ENCODE data around the gene IPO13. TPM values are rescaled to one million over a fixed set of nuclear protein-coding genes. Genes with fewer than 3 reads are reported as not detected.

Gene IPO13
- total and polyA plus RNA-seq, 4 donors, result 7.3 to 35.4 (median 17.4) TPM

DNA sequence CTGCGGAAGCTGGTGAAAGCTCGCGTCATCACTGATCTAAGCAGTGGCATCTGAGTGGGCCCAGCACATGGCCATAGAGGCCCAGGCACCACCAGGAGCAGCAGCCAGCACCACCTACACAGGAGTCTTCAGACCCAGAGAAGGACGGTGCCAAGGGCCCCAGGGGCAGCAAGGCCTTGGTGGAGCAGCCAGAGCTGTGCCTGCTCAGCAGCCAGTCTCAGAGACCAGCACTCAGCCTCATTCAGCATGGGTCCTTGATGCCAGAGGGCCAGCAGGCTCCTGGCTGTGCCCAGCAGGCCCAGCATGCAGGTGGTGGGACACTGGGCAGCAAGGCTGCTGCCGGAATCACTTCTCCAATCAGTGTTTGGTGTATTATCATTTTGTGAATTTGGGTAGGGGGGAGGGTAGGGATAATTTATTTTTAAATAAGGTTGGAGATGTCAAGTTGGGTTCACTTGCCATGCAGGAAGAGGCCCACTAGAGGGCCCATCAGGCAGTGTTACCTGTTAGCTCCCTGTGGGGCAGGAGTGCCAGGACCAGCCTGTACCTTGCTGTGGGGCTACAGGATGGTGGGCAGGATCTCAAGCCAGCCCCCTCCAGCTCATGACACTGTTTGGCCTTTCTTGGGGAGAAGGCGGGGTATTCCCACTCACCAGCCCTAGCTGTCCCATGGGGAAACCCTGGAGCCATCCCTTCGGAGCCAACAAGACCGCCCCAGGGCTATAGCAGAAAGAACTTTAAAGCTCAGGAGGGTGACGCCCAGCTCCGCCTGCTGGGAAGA is 16.4 kb upstream of the IPO13 start:
- peaks cover 0 to 12% (median 0%) of the 10 kb centered on the region in 4 donors for H3K36me3 ChIP-seq (ENCODE audit: control insufficient read depth in 4 of 4, insufficient read depth in 4 of 4, low read length in 4 of 4)
- TF ChIP-seq, protein P1, sequence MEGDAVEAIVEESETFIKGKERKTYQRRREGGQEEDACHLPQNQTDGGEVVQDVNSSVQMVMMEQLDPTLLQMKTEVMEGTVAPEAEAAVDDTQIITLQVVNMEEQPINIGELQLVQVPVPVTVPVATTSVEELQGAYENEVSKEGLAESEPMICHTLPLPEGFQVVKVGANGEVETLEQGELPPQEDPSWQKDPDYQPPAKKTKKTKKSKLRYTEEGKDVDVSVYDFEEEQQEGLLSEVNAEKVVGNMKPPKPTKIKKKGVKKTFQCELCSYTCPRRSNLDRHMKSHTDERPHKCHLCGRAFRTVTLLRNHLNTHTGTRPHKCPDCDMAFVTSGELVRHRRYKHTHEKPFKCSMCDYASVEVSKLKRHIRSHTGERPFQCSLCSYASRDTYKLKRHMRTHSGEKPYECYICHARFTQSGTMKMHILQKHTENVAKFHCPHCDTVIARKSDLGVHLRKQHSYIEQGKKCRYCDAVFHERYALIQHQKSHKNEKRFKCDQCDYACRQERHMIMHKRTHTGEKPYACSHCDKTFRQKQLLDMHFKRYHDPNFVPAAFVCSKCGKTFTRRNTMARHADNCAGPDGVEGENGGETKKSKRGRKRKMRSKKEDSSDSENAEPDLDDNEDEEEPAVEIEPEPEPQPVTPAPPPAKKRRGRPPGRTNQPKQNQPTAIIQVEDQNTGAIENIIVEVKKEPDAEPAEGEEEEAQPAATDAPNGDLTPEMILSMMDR (IDR thresholded peaks at IDR 0.05; ENCODE audit: control extremely low read depth, extremely low read depth), result no peak
- no peaks in the 10 kb centered on the region for H3K9me3 ChIP-seq (ENCODE audit: control insufficient read depth in 4 of 4, insufficient read depth in 3 of 4, low read length in 3 of 4)
- H3K27me3 ChIP-seq (ENCODE audit: control insufficient read depth in 3 of 3, insufficient read depth in 3 of 3, low read length in 2 of 3), result peaks cover 0 to 10% (median 1%) of the 10 kb centered on the region in 3 donors
- DNase-seq (no peak), ATAC-seq (ENCODE audit: insufficient read depth, low FRiP score) (no peak)
- H3K27ac ChIP-seq (ENCODE audit: low read depth in 1 of 2, low read length in 1 of 2), result no peak overlapping the region
- 96 to 98% methylated on average over 10 of the region's 10 CpGs for WGBS, 2 donors
- peaks cover 0 to 9% (median 0%) of the 10 kb centered on the region in 5 donors for H3K4me1 ChIP-seq (ENCODE audit: control insufficient read depth in 5 of 5, insufficient read depth in 5 of 5, low read length in 5 of 5)
- no peak overlapping the region for H3K9ac ChIP-seq (ENCODE audit: insufficient read depth in 1 of 2, low read length in 2 of 2)
- no peak overlapping the region for H3K4me3 ChIP-seq

DNA sequence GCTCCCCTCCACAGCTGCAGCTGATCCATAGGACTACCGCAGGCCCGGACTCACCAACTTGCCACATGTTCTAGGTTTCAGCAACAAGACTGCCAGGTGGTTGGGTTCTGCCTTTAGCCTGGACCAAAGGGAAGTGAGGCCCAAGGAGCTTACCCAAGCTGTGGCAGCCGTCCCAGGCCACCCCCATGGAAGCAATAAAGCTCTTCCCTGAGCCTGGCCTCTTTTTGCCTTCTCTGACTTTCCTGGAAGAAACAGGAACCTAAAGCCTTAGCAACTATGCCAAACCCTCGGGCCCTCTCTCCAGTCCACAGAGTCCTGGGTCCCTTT is 15.8 kb upstream of the IPO13 start:
- TF ChIP-seq, protein P1 (IDR thresholded peaks at IDR 0.05; ENCODE audit: control extremely low read depth, extremely low read depth), result no peak
- H3K27me3 ChIP-seq (ENCODE audit: control insufficient read depth in 3 of 3, insufficient read depth in 3 of 3, low read length in 2 of 3), result peaks cover 0 to 16% (median 6%) of the 10 kb centered on the region in 3 donors
- WGBS, 2 donors, result 70 to 76% methylated on average over 4 of the region's 4 CpGs

DNA sequence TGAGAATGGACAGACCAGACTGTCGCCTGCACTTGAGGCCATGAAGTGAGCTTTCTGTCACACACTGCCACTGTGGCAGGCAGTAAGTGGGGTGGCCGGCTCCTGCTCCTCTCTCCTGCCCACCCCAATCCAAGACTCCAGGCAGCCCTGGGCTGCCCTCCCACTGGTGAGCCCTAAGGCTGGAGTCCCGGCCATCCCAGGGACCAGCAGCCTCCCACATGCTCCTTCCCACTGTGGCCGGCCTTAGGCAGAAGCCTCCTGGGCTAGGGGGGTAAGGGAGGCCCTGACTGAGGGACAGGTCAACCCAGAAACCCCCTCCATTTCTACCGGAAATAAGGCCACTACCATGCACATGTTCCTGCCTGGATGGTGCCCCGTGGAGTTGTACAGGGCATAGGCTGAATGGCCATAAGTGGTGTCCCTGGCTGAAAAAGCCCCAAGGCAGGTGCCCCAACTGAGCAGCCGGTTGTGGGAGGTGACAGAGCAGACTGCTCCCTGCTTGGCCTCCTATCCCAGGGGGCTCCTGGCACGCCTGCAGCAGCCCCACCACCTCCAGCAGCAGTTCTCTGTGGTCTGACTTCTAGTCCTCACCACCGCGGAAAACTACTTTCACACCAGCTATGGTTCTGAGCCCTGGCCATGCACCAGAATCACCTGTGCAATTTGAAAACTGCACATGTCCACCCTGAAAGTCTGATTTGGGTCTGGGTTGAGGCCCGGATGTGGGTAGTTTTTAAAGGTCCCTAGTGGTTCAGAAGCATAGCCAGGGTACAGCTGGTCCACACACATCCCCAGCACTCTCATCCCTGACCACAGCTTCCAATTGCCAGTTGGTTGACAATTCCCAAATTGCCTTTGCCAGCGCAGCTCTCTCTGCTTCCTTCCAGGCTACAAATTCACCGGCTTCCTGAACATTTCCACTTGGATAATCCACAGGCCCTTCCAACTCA is 14.8 kb upstream of the IPO13 start:
- Histone ChIP-seq H3K4me1 (ENCODE audit: control insufficient read depth in 5 of 5, insufficient read depth in 5 of 5, low read length in 5 of 5) (peaks cover 0 to 11% (median 5%) of the 10 kb centered on the region in 5 donors), H3K27ac (ENCODE audit: low read depth in 1 of 2, low read length in 1 of 2) (no peak overlapping the region), H3K36me3 (ENCODE audit: control insufficient read depth in 4 of 4, insufficient read depth in 4 of 4, low read length in 4 of 4) (peaks cover 0 to 5% (median 0%) of the 10 kb centered on the region in 4 donors), H3K9me3 (ENCODE audit: control insufficient read depth in 4 of 4, insufficient read depth in 3 of 4, low read length in 3 of 4) (no peaks in the 10 kb centered on the region), H3K9ac (ENCODE audit: insufficient read depth in 1 of 2, low read length in 2 of 2) (no peak overlapping the region), H3K27me3 (ENCODE audit: control insufficient read depth in 3 of 3, insufficient read depth in 3 of 3, low read length in 2 of 3) (peaks cover 0 to 16% (median 6%) of the 10 kb centered on the region in 3 donors), H3K4me3 (no peak overlapping the region)
- DNase-seq (no peak), ATAC-seq (ENCODE audit: insufficient read depth, low FRiP score) (no peak)
- TF ChIP-seq, protein P1 (IDR thresholded peaks at IDR 0.05; ENCODE audit: control extremely low read depth, extremely low read depth), result no peak
- WGBS, 2 donors, result 94 to 97% methylated on average over 13 of the region's 13 CpGs

More for the DNA sequence above, 15.8 kb upstream of the IPO13 start:
- ATAC-seq (ENCODE audit: insufficient read depth, low FRiP score) (no peak), DNase-seq (no peak)
- no peaks in the 10 kb centered on the region for H3K9me3 ChIP-seq (ENCODE audit: control insufficient read depth in 4 of 4, insufficient read depth in 3 of 4, low read length in 3 of 4)
- H3K9ac ChIP-seq (ENCODE audit: insufficient read depth in 1 of 2, low read length in 2 of 2), result no peak overlapping the region
- no peak overlapping the region for H3K4me3 ChIP-seq
- H3K36me3 ChIP-seq (ENCODE audit: control insufficient read depth in 4 of 4, insufficient read depth in 4 of 4, low read length in 4 of 4), result peaks cover 0 to 7% (median 0%) of the 10 kb centered on the region in 4 donors
- peaks cover 0 to 11% (median 5%) of the 10 kb centered on the region in 5 donors for H3K4me1 ChIP-seq (ENCODE audit: control insufficient read depth in 5 of 5, insufficient read depth in 5 of 5, low read length in 5 of 5)
- H3K27ac ChIP-seq (ENCODE audit: low read depth in 1 of 2, low read length in 1 of 2), result no peak overlapping the region

Data from lung (tissue), 12 donors.